Nephron progenitor cell (in vitro differentiated cells): Measurements from ENCODE around the gene FOXP1.
A peak's percentile ranks its signal among the peaks of the same experiment; 100 is the strongest.

Experiments used
- DNase-seq: peaks from one replicate; pipeline ENCODE4 v3.0.0; 2021
- H3K27ac Mint-ChIP-seq: 2 replicates; pipeline ENCODE4 v1.8.0; 2021; ENCODE audit warnings: mild to moderate bottlenecking, moderate library complexity, mixed read lengths
- H3K27me3 Mint-ChIP-seq: 2 replicates; pipeline ENCODE4 v1.8.0; 2021; ENCODE audit warnings: mild to moderate bottlenecking, low read depth, mixed read lengths; ENCODE audit not compliant: poor library complexity
- H3K36me3 Mint-ChIP-seq: 2 replicates; pipeline ENCODE4 v1.8.0; 2021; ENCODE audit warnings: low read depth, mixed read lengths
- H3K4me1 Mint-ChIP-seq: 2 replicates; pipeline ENCODE4 v1.8.0; 2021; ENCODE audit warnings: mixed read lengths
- H3K4me3 Mint-ChIP-seq: 2 replicates; pipeline ENCODE4 v1.8.0; 2021; ENCODE audit warnings: mild to moderate bottlenecking, moderate library complexity, mixed read lengths
- H3K9me3 Mint-ChIP-seq: 2 replicates; pipeline ENCODE4 v1.8.0; 2021; ENCODE audit warnings: mild to moderate bottlenecking, moderate library complexity, mixed read lengths
- CTCF ChIP-seq: fragments of 200-600 bp; sonication (generic); IDR thresholded peaks from 2 replicates; pipeline ENCODE4 v1.5.0; 2021; ENCODE audit warnings: antibody characterized with exemption

The FOXP1 gene

DNA sequence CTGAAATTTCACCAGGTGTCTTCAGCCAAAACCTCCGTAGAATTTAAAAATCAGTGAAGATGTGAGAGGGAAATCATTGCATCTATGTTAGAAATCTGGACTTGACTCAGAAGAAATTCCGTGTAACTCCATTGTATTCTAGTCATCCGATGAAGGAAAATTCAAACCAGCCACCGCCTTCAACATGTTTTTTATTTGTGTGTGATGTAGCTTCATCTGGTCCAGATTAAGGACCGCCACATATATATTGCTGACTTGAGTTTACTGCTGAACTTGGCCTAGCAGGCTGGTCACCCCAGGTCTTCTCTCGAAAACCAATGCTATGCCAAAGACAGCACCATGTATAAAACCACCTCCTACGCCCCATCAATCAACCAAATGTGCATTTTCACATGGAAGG, 120.9 kb downstream of the FOXP1 start:
- Mint-ChIP-seq H3K9me3 (peaks cover 7% of the 10 kb centered on the region), H3K4me1 (peaks cover 48% of the 10 kb centered on the region), H3K36me3 (peaks cover 47% of the 10 kb centered on the region), H3K27ac (peak overlapping the region; percentile 32), H3K27me3 (no peaks in the 10 kb centered on the region), H3K4me3 (no peak overlapping the region)
- no peak for TF ChIP-seq CTCF
- DNase-seq, result no peak

- TF ChIP-seq CTCF, result no peak
- H3K27me3 Mint-ChIP-seq, result no peaks in the 10 kb centered on the region
- H3K27ac Mint-ChIP-seq, result peak overlapping the region; percentile 32
- H3K4me3 Mint-ChIP-seq, result no peak overlapping the region
- DNase-seq, result no peak
- peaks cover 7% of the 10 kb centered on the region for H3K9me3 Mint-ChIP-seq
- peaks cover 48% of the 10 kb centered on the region for H3K4me1 Mint-ChIP-seq
- H3K36me3 Mint-ChIP-seq, result peaks cover 41% of the 10 kb centered on the region
Observed at GRCh38 chr3:71461749-71462483, 121.6 kb downstream of the FOXP1 start.

GRCh38 chr3:71461114-71461513, 122.4 kb downstream of the FOXP1 start:
- H3K36me3 Mint-ChIP-seq, result peaks cover 33% of the 10 kb centered on the region
- no peak for DNase-seq
- no peak overlapping the region for H3K4me3 Mint-ChIP-seq
- TF ChIP-seq CTCF, result no peak
- peaks cover 7% of the 10 kb centered on the region for H3K9me3 Mint-ChIP-seq
- H3K4me1 Mint-ChIP-seq, result peaks cover 49% of the 10 kb centered on the region
- no peaks in the 10 kb centered on the region for H3K27me3 Mint-ChIP-seq
- H3K27ac Mint-ChIP-seq, result no peak overlapping the region

DNA sequence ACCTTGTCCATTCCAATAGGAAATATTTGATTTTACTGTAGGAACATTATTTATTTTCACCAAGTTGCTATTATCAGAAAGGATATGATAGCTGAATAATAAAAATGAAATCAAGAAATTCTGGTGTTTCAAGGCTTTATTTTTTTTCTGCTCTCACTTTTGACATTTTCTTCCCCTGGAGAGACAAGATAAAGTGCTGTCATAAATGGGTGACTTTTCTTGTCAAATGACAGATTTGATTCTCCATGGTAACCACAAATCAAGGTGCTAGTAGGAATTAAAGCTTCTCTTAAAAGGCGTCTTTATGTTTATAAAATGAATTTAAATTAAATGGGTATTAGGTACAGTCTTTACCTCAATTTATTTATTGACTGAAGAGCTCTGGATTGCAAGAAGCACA, 124.6 kb downstream of the FOXP1 start:
- H3K4me3 Mint-ChIP-seq, result no peak overlapping the region
- TF ChIP-seq CTCF, result no peak
- no peak for DNase-seq
- no peak overlapping the region for H3K27ac Mint-ChIP-seq
- peaks cover 7% of the 10 kb centered on the region for H3K9me3 Mint-ChIP-seq
- H3K36me3 Mint-ChIP-seq, result peaks cover 29% of the 10 kb centered on the region
- peaks cover 52% of the 10 kb centered on the region for H3K4me1 Mint-ChIP-seq
- no peaks in the 10 kb centered on the region for H3K27me3 Mint-ChIP-seq

GRCh38 chr3:71456826-71457225, 126.7 kb downstream of the FOXP1 start:
- Mint-ChIP-seq H3K9me3 (peaks cover 7% of the 10 kb centered on the region), H3K27ac (no peak overlapping the region), H3K4me3 (no peak overlapping the region), H3K27me3 (no peaks in the 10 kb centered on the region), H3K4me1 (peaks cover 38% of the 10 kb centered on the region), H3K36me3 (peaks cover 14% of the 10 kb centered on the region)
- no peak for DNase-seq
- no peak for TF ChIP-seq CTCF

DNA sequence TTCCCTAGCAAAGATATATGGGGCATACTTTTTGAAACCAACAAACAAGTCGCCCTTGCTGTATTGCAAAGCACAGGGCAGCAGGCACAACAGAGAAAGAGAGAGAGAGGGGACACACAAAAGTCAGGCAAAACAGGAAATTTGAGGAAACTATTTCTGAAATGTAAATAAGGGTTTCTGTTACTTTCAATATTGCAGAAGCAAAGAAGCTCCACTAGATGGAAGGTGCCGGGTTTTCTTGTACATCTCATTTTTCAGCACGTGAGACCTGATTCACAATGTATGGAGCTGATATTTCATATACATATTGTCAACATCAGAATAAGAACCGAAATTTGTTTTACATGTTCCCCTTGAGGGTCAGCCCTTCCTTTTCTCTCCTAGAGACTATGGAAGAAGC, 127.4 kb downstream of the FOXP1 start:
- H3K36me3 Mint-ChIP-seq, result peaks cover 8% of the 10 kb centered on the region
- TF ChIP-seq CTCF, result no peak
- no peaks in the 10 kb centered on the region for H3K27me3 Mint-ChIP-seq
- H3K4me1 Mint-ChIP-seq, result peaks cover 36% of the 10 kb centered on the region
- DNase-seq, result no peak
- no peak overlapping the region for H3K27ac Mint-ChIP-seq
- H3K4me3 Mint-ChIP-seq, result no peak overlapping the region
- peaks cover 5% of the 10 kb centered on the region for H3K9me3 Mint-ChIP-seq
